ENCODE data around the gene CNTNAP5.

Gene CNTNAP5

DNA sequence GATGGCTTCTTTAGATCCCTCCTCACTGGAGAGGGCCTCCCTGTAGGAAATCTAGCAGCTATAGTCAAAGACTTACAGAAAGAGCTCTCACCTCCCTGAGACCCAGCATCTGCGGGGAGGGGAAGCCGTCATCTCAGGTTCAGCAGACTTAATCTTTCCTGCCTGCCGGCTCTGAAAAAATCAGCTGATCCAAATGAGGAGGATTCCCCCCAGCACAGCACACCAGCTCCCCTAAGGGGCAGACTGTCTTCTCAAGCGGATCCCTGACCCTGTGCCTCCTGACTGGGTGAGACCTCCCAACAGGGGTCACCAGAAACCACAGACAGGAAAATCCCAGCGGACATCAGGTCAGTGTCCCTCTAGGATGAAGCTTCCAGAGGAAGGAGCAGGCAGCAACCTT is 601.9 kb downstream of the CNTNAP5 start:
- TF ChIP-seq, protein P1, sequence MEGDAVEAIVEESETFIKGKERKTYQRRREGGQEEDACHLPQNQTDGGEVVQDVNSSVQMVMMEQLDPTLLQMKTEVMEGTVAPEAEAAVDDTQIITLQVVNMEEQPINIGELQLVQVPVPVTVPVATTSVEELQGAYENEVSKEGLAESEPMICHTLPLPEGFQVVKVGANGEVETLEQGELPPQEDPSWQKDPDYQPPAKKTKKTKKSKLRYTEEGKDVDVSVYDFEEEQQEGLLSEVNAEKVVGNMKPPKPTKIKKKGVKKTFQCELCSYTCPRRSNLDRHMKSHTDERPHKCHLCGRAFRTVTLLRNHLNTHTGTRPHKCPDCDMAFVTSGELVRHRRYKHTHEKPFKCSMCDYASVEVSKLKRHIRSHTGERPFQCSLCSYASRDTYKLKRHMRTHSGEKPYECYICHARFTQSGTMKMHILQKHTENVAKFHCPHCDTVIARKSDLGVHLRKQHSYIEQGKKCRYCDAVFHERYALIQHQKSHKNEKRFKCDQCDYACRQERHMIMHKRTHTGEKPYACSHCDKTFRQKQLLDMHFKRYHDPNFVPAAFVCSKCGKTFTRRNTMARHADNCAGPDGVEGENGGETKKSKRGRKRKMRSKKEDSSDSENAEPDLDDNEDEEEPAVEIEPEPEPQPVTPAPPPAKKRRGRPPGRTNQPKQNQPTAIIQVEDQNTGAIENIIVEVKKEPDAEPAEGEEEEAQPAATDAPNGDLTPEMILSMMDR (conservative IDR thresholded peaks at IDR 0.05; ENCODE audit: low read depth, low read length), result no peak
- no peak overlapping the region for H3K4me3 ChIP-seq (ENCODE audit: low read depth, low read length)
- no peak for DNase-seq (ENCODE audit: low read depth)

DNA sequence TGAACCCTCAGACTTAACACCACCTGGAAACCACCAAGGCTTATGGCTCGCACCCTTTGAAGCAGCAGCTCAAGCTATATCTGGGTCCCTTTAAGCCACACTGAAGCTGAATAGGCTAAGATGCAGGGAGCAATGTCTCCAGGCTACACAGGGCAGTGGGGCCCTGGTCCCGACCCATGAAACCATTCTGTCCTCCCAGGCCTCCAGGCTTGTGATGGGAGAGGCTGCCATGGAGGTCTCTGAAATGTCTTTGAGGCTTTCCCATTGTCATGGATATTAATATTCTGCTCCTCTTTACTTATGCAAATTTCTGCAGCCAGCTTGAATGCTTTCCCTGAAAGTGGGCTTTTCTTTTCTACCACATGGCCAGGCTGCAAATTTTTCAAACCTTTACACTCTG is 608.7 kb downstream of the CNTNAP5 start:
- no peak overlapping the region for H3K4me3 ChIP-seq (ENCODE audit: low read depth, low read length)
- TF ChIP-seq, protein P1 (conservative IDR thresholded peaks at IDR 0.05; ENCODE audit: low read depth, low read length), result no peak
- DNase-seq (ENCODE audit: low read depth), result no peak

DNA sequence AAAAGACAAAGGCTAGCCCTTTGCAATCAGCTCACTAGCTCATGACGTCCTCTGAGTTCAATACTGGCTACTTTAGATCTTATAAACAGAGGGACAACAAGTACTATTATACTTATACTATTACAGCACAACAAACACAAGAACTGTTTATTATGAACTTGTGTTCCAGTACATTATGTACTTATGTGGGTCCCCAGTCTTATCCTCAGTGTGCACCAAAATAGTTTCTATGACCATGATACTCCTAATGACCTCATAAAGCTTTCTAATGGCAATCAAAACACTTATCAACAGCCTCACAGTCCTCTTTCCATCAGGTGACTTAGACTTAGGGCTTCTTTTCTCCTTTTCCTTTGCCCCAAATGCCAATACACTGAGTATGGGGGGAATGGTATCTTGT is 614.4 kb downstream of the CNTNAP5 start:
- no peak for DNase-seq (ENCODE audit: low read depth)
- no peak overlapping the region for H3K4me3 ChIP-seq (ENCODE audit: low read depth, low read length)
- TF ChIP-seq, protein P1 (conservative IDR thresholded peaks at IDR 0.05; ENCODE audit: low read depth, low read length), result no peak

DNA sequence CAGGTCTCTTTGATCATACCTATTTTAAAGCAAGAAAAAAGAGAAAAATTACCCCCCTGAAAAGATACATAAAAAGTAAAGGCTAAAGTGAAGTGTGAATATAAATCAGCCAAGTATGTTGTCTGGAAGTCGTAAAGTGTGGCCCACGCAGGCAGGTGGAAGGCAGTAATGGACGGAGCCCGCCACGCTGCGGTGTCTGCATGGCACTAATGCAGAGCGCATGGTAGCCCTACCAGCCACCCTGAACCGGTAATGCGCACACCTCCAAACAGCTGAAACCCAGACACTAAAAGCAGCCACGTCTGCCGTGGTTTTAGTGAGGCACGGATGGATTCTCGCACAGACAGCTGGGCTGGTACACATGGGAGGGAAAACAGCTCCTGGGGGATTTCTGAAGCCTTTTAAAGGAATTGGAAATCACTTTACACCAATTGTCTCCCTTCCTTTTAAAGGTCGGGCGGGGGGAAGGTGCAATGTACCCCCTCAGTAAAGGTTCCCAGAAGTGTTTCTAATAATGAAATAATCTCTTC is 615.2 kb downstream of the CNTNAP5 start:
- TF ChIP-seq, protein P1 (conservative IDR thresholded peaks at IDR 0.05; ENCODE audit: low read depth, low read length), result no peak
- DNase-seq (ENCODE audit: low read depth), result no peak
- H3K4me3 ChIP-seq (ENCODE audit: low read depth, low read length), result no peak overlapping the region

DNA sequence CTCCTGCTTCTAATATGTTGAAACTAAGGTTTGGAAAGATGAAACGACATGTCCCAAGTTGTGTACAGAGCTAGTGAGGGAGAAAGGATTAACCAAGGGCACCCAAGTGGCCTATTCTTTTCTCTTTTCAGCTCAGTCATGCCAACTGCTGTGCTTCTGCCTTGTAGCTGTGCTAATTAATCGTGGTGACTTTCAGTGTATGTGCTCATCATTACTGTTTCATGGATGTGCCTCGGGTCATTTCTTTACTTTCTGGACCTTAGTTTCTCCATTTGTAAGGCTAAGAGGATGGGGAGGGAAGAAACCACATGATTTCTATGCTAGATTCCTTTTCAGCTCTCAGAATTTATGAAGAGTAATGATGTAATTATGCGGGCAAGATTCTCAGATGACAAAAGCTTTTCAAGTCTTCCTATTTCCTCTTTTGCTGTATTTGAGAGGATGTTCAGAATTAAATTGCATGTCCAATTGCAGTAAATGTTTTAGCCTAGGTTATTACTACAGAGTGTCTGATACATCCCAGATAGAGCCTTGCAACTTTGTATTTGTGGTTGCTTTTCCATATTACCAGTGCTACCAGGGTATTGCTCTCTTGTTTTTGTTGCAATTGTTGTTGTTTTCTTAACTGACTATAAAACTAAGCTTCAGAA is 621.2 kb downstream of the CNTNAP5 start:
- no peak for DNase-seq (ENCODE audit: low read depth)
- TF ChIP-seq, protein P1 (conservative IDR thresholded peaks at IDR 0.05; ENCODE audit: low read depth, low read length), result no peak
- H3K4me3 ChIP-seq (ENCODE audit: low read depth, low read length), result no peak overlapping the region

DNA sequence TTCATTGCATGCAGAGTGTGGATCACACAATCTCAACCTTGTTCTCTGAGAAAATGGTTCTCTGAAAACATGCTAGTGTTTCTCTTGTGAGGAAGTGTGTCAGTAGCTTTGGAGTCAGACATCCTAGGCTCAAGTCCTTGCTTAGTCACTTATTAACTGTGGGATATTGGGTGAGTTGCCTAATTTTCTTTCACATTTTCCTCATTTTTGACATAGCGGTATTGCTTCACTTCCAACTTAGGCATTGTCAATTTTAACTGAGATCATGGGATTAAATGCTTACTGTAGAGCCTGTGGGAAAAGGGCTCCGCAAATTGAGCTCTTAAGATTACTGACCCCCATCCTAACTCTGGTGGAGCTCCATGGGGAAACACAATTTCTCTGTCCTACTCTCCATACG is 622.2 kb downstream of the CNTNAP5 start:
- DNase-seq (ENCODE audit: low read depth), result no peak
- TF ChIP-seq, protein P1 (conservative IDR thresholded peaks at IDR 0.05; ENCODE audit: low read depth, low read length), result no peak
- no peak overlapping the region for H3K4me3 ChIP-seq (ENCODE audit: low read depth, low read length)

DNA sequence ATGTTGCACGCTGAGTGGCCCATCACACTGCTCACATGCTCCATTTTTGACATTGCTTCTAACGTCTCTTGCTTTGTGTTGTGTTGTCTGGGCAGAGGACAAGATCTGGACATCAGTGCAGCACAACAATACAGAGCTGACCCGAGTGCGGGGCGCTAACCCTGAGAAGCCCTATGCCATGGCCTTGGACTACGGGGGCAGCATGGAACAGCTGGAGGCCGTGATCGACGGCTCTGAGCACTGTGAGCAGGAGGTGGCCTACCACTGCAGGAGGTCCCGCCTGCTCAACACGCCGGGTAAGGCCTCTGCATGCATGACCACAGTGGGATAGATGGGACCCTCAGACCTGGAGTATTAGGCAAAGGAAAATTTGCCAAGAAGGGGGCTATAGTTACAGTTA is 622.6 kb downstream of the CNTNAP5 start:
- no peak for DNase-seq (ENCODE audit: low read depth)
- TF ChIP-seq, protein P1 (conservative IDR thresholded peaks at IDR 0.05; ENCODE audit: low read depth, low read length), result no peak
- no peak overlapping the region for H3K4me3 ChIP-seq (ENCODE audit: low read depth, low read length)
